ENCODE measurements around the gene TP63.

Gene TP63

GRCh38 chr3:189780546-189781270, 149.5 kb downstream of the TP63 start:
- DNase-seq (ENCODE audit: low read depth): no peak

GRCh38 chr3:189781415-189781814, 150.2 kb downstream of the TP63 start:
- no peak for DNase-seq (ENCODE audit: low read depth)

- DNase-seq (ENCODE audit: low read depth): no peak
Measured at GRCh38 chr3:189786479-189787064, 155.4 kb downstream of the TP63 start.

GRCh38 chr3:189787191-189787590, 156.0 kb downstream of the TP63 start:
- DNase-seq (ENCODE audit: low read depth): no peak

- no peak for DNase-seq (ENCODE audit: low read depth)
Measured at GRCh38 chr3:189787632-189788031, 156.4 kb downstream of the TP63 start.

GRCh38 chr3:189789432-189789831, 158.2 kb downstream of the TP63 start:
- no peak for DNase-seq (ENCODE audit: low read depth)

- no peak for DNase-seq (ENCODE audit: low read depth)
Measured at GRCh38 chr3:189790658-189791057, 159.5 kb downstream of the TP63 start.

GRCh38 chr3:189792046-189792929, 161.1 kb downstream of the TP63 start:
- no peak for DNase-seq (ENCODE audit: low read depth)

GRCh38 chr3:189794518-189794917, 163.3 kb downstream of the TP63 start:
- DNase-seq (ENCODE audit: low read depth): no peak

- DNase-seq (ENCODE audit: low read depth): no peak
Measured at GRCh38 chr3:189797103-189797750, 166.0 kb downstream of the TP63 start.

- no peak for DNase-seq (ENCODE audit: low read depth)
Measured at GRCh38 chr3:189799366-189799765, 168.2 kb downstream of the TP63 start.

GRCh38 chr3:189800436-189800835, 169.2 kb downstream of the TP63 start:
- DNase-seq (ENCODE audit: low read depth): no peak

GRCh38 chr3:189803254-189803653, 172.1 kb downstream of the TP63 start:
- no peak for DNase-seq (ENCODE audit: low read depth)

GRCh38 chr3:189805375-189806067, 174.3 kb downstream of the TP63 start:
- DNase-seq (ENCODE audit: low read depth): no peak

- DNase-seq (ENCODE audit: low read depth): no peak
Measured at GRCh38 chr3:189806171-189806951, 175.2 kb downstream of the TP63 start.

GRCh38 chr3:189808246-189809007, 177.2 kb downstream of the TP63 start:
- DNase-seq (ENCODE audit: low read depth): no peak

- DNase-seq (ENCODE audit: low read depth): no peak
Measured at GRCh38 chr3:189809583-189809982, 178.4 kb downstream of the TP63 start.

GRCh38 chr3:189812806-189813465, 181.7 kb downstream of the TP63 start:
- DNase-seq (ENCODE audit: low read depth): no peak

- no peak for DNase-seq (ENCODE audit: low read depth)
Measured at GRCh38 chr3:189813647-189814240, 182.6 kb downstream of the TP63 start.
